Trophoblast cell (in vitro differentiated cells and primary cell): ENCODE results near the gene IPMK. TPM values are rescaled to one million over a fixed set of nuclear protein-coding genes. Genes with fewer than 3 reads are reported as not detected.

Source experiments
- DNase-seq, 2 donors: peaks; one replicate each; pipeline ENCODE4 v3.0.0-alpha.2; 2016
- H2AFZ ChIP-seq: 2 replicates; pipeline ENCODE4 v1.6.1; 2013; ENCODE audit warnings: low read length, moderate library complexity, mild to moderate bottlenecking; ENCODE audit not compliant: insufficient read depth, poor library complexity
- H2AK5ac ChIP-seq: 2 replicates; pipeline ENCODE4 v1.6.1; 2013; ENCODE audit warnings: mild to moderate bottlenecking, low read length
- H2BK120ac ChIP-seq: 2 replicates; pipeline ENCODE4 v1.6.1; 2013; ENCODE audit warnings: low read length, mild to moderate bottlenecking, moderate library complexity; ENCODE audit not compliant: insufficient read depth, poor library complexity
- H2BK12ac ChIP-seq: 2 replicates; pipeline ENCODE4 v1.6.1; 2013; ENCODE audit warnings: mild to moderate bottlenecking, low read length, moderate library complexity
- H2BK5ac ChIP-seq: 2 replicates; pipeline ENCODE4 v1.6.1; 2013; ENCODE audit warnings: low read length, low read depth, moderate library complexity, mild to moderate bottlenecking; ENCODE audit not compliant: poor library complexity
- H3K14ac ChIP-seq: 2 replicates; pipeline ENCODE4 v1.6.1; 2013; ENCODE audit warnings: mild to moderate bottlenecking, low read length
- H3K18ac ChIP-seq: 2 replicates; pipeline ENCODE4 v1.6.1; 2013; ENCODE audit warnings: mild to moderate bottlenecking, low read length
- H3K23ac ChIP-seq: 2 replicates; pipeline ENCODE4 v1.6.1; 2013; ENCODE audit warnings: low read length
- H3K27ac ChIP-seq: 2 replicates; pipeline ENCODE4 v1.5.1; 2013; ENCODE audit warnings: low read depth, mild to moderate bottlenecking, inconsistent platforms, low read length, moderate library complexity
- H3K27me3 ChIP-seq: 2 replicates; pipeline ENCODE4 v1.6.1; 2013; ENCODE audit warnings: inconsistent platforms, mild to moderate bottlenecking, low read length, moderate library complexity; ENCODE audit not compliant: insufficient read depth
- H3K36me3 ChIP-seq, 2 experiments: 1 replicate in 1 of 2; 2 replicates in 1 of 2; pipeline ENCODE4 v1.6.1; 2013; ENCODE audit warnings: low read length in 2 of 2, mild to moderate bottlenecking in 2 of 2, moderate library complexity in 1 of 2; ENCODE audit not compliant: insufficient read depth in 2 of 2, control insufficient read depth in 1 of 2
- H3K4ac ChIP-seq: 2 replicates; pipeline ENCODE4 v1.6.1; 2013; ENCODE audit warnings: low read depth, mild to moderate bottlenecking, low read length, moderate library complexity
- H3K4me1 ChIP-seq, 2 experiments: 1 replicate in 1 of 2; 2 replicates in 1 of 2; pipeline ENCODE4 v1.6.1; 2013; ENCODE audit warnings: low read length in 2 of 2, mild to moderate bottlenecking in 2 of 2, moderate library complexity in 1 of 2; ENCODE audit not compliant: insufficient read depth in 2 of 2, control insufficient read depth in 1 of 2
- H3K4me2 ChIP-seq: 2 replicates; pipeline ENCODE4 v1.6.1; 2013; ENCODE audit warnings: inconsistent platforms, mild to moderate bottlenecking, low read length, moderate library complexity
- H3K4me3 ChIP-seq: 2 replicates; pipeline ENCODE4 v1.5.1; 2013; ENCODE audit warnings: mild to moderate bottlenecking, low read depth, low read length, inconsistent platforms
- H3K79me1 ChIP-seq: one replicate; pipeline ENCODE4 v1.6.1; 2013; ENCODE audit warnings: low read length
- H3K79me2 ChIP-seq: 2 replicates; pipeline ENCODE4 v1.6.1; 2013; ENCODE audit warnings: low read length, mild to moderate bottlenecking; ENCODE audit not compliant: control insufficient read depth, insufficient read depth, poor library complexity
- H3K9ac ChIP-seq: 2 replicates; pipeline ENCODE4 v1.6.1; 2013; ENCODE audit warnings: mild to moderate bottlenecking, low read length
- H3K9me3 ChIP-seq: 2 replicates; pipeline ENCODE4 v1.6.1; 2013; ENCODE audit warnings: low read depth, mild to moderate bottlenecking, control low read depth, inconsistent platforms, low read length; ENCODE audit not compliant: insufficient read depth
- H4K12ac ChIP-seq: 2 replicates; pipeline ENCODE4 v1.6.1; 2013; ENCODE audit warnings: low read depth, mild to moderate bottlenecking, low read length, moderate library complexity
- H4K8ac ChIP-seq: 2 replicates; pipeline ENCODE4 v1.6.1; 2013; ENCODE audit warnings: low read depth, mild to moderate bottlenecking, low read length, moderate library complexity
- H4K91ac ChIP-seq: one replicate; pipeline ENCODE4 v1.6.1; 2013; ENCODE audit warnings: low read depth, mild to moderate bottlenecking, low read length, moderate library complexity
- WGBS: extraction: QIAGEN DNeasy Blood & Tissue Kit; methylation state at CpG from one replicate; pipeline ENCODE4 v1.1.7; 2013; ENCODE audit warnings: missing lambda C conversion rate; ENCODE audit not compliant: insufficient read length, insufficient coverage; ENCODE audit errors: extremely low coverage; 5-methylcytosine and 5-hydroxymethylcytosine counted together
- polyA plus RNA-seq: library from polyadenylated mRNA; stranded (reverse); fragments of 200-250 nt; gene quantifications from 2 replicates; pipeline ENCODE4 v1.2.3, GENCODE V29; 2013

Gene IPMK
- polyA plus RNA-seq = 4.9 and 5.0 TPM in 2 replicates

DNA sequence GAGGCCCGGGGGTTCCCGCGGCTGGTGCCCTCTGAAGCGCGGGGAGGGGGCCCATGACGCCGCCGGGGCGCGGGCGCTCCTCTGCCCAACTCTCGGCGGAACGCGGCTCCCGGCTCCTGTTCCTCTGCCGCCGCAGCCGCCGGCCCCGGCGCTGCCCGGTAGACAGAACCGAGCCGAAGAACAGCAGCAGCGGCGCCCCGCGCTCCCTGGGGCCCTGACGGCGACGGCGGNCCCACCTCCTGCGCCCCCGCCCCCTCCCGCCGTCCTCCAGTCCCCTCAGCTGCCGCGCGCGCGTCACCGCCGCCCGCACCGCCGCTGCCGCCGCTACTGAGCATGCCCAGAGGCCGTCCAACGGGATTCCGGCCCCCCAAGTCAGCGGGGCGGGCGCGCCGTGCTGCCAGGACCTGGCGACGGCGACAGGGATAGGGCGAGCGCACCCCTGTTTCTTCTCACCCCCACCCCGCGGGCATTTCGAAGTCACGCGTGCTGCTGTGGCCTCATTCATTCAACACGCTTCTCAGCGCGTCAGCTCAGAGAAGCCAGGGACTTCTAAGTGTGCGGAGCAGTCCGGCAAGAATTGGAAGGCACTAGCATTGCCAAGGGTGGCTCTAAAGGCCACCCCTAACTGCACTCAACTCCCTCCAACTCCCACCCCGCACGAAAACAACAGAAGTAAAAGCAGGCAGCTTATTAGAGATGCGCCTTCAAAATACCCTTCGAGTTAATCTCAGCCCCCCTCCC is at the start of gene IPMK:
Gene IPMK, minus strand, starts transcription at position 182 of the 741 bp plus-strand sequence. CDS start 283 bp downstream, outside the sequence.
- H3K14ac ChIP-seq = peak within 1 kb of the TSS; percentile 87
- H4K12ac ChIP-seq = peak within 1 kb of the TSS; percentile 71
- peak within 1 kb of the TSS; percentile 91 for H2AFZ ChIP-seq
- H3K36me3 ChIP-seq = no peaks in the 10 kb centered on the region
- peak within 1 kb of the TSS; percentile 72 for H4K91ac ChIP-seq
- no peaks in the 10 kb centered on the region for H3K27me3 ChIP-seq
- no CpG with 5 or more reads among the region's 76 CpGs for WGBS
- peaks cover 14% of the 10 kb centered on the region for H3K79me2 ChIP-seq
- peak within 1 kb of the TSS; percentile 71 for H2BK120ac ChIP-seq
- peak within 1 kb of the TSS; percentile 85 for H4K8ac ChIP-seq
- H3K4ac ChIP-seq = peak within 1 kb of the TSS; percentile 85
- H3K79me1 ChIP-seq = peaks cover 13% of the 10 kb centered on the region
- H3K4me1 ChIP-seq = no peaks in the 10 kb centered on the region
- H3K9ac ChIP-seq = peak within 1 kb of the TSS; percentile 75
- H3K27ac ChIP-seq = peak within 1 kb of the TSS; percentile 64
- H3K23ac ChIP-seq = no peak within 1 kb of the TSS
- no peaks in the 10 kb centered on the region for H3K9me3 ChIP-seq
- H3K18ac ChIP-seq = peak within 1 kb of the TSS; percentile 19
- DNase-seq = peak; percentile 91 to 93
- H2BK5ac ChIP-seq = peak within 1 kb of the TSS; percentile 68
- peak within 1 kb of the TSS; percentile 99 for H3K4me2 ChIP-seq
- peak within 1 kb of the TSS; percentile 91 for H2AK5ac ChIP-seq
- peak within 1 kb of the TSS; percentile 2 for H2BK12ac ChIP-seq
- peak within 1 kb of the TSS; percentile 91 for H3K4me3 ChIP-seq

GRCh38 chr10:58316874-58317273 is 49.2 kb upstream of the IPMK start:
- H2BK5ac ChIP-seq = no peak overlapping the region
- H2BK120ac ChIP-seq = no peak overlapping the region
- no peak overlapping the region for H4K12ac ChIP-seq
- no peak overlapping the region for H3K14ac ChIP-seq
- no peak overlapping the region for H2AK5ac ChIP-seq
- no peak overlapping the region for H3K27ac ChIP-seq
- no peaks in the 10 kb centered on the region for H3K4me1 ChIP-seq
- H3K23ac ChIP-seq = no peak overlapping the region
- H4K8ac ChIP-seq = no peak overlapping the region
- H2BK12ac ChIP-seq = no peak overlapping the region
- H3K18ac ChIP-seq = no peak overlapping the region
- H3K9ac ChIP-seq = no peak overlapping the region
- H3K27me3 ChIP-seq = no peaks in the 10 kb centered on the region
- H3K36me3 ChIP-seq = no peaks in the 10 kb centered on the region
- H3K4ac ChIP-seq = no peak overlapping the region
- H3K79me1 ChIP-seq = no peaks in the 10 kb centered on the region
- no peak for DNase-seq
- no peak overlapping the region for H4K91ac ChIP-seq
- H3K4me2 ChIP-seq = no peak overlapping the region
- H2AFZ ChIP-seq = no peak overlapping the region
- H3K4me3 ChIP-seq = no peak overlapping the region
- H3K9me3 ChIP-seq = no peaks in the 10 kb centered on the region
- H3K79me2 ChIP-seq = no peaks in the 10 kb centered on the region

GRCh38 chr10:58311026-58311425 is 43.3 kb upstream of the IPMK start:
- no peak overlapping the region for H3K4ac ChIP-seq
- H3K9ac ChIP-seq = no peak overlapping the region
- H2AFZ ChIP-seq = no peak overlapping the region
- no peak overlapping the region for H3K18ac ChIP-seq
- no peak overlapping the region for H3K4me3 ChIP-seq
- no peak overlapping the region for H4K8ac ChIP-seq
- H4K12ac ChIP-seq = no peak overlapping the region
- no peak overlapping the region for H2AK5ac ChIP-seq
- no peaks in the 10 kb centered on the region for H3K36me3 ChIP-seq
- H3K4me1 ChIP-seq = no peaks in the 10 kb centered on the region
- no peak overlapping the region for H4K91ac ChIP-seq
- H2BK12ac ChIP-seq = no peak overlapping the region
- H3K27ac ChIP-seq = no peak overlapping the region
- H3K23ac ChIP-seq = no peak overlapping the region
- H3K79me1 ChIP-seq = no peaks in the 10 kb centered on the region
- H3K14ac ChIP-seq = no peak overlapping the region
- H3K9me3 ChIP-seq = no peaks in the 10 kb centered on the region
- no peak overlapping the region for H2BK5ac ChIP-seq
- no peak overlapping the region for H3K4me2 ChIP-seq
- DNase-seq = no peak
- no peaks in the 10 kb centered on the region for H3K27me3 ChIP-seq
- no peak overlapping the region for H2BK120ac ChIP-seq
- H3K79me2 ChIP-seq = no peaks in the 10 kb centered on the region

DNA sequence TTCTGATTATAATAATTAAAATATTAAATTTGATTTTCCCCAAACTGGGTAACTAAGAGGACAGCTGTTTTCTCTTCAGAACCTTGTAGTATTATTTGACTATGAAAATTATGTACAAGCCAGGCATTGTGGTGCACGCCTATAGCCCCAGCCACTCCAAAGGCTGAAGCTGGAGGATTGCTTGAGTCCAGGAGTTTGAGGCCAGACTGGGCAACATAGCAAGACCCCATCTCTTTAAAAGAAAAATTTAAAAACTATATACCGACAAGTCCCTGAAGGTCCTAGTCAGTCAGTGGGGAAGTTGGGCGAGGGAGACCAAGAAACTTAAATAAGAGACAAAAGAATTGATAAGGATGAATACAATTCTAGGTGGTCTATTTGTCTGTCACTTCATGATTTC is 40.0 kb upstream of the IPMK start:
- WGBS = no CpG with 5 or more reads among the region's 3 CpGs
- no peaks in the 10 kb centered on the region for H3K27me3 ChIP-seq
- H3K4me2 ChIP-seq = no peak overlapping the region
- no peaks in the 10 kb centered on the region for H3K4me1 ChIP-seq
- H3K9ac ChIP-seq = no peak overlapping the region
- H4K91ac ChIP-seq = no peak overlapping the region
- H4K8ac ChIP-seq = no peak overlapping the region
- H3K4ac ChIP-seq = no peak overlapping the region
- no peak overlapping the region for H3K18ac ChIP-seq
- no peak overlapping the region for H2BK120ac ChIP-seq
- H3K9me3 ChIP-seq = no peaks in the 10 kb centered on the region
- no peak overlapping the region for H2AK5ac ChIP-seq
- H3K79me2 ChIP-seq = no peaks in the 10 kb centered on the region
- no peak overlapping the region for H3K27ac ChIP-seq
- no peak for DNase-seq
- no peak overlapping the region for H3K4me3 ChIP-seq
- no peak overlapping the region for H2BK5ac ChIP-seq
- H2AFZ ChIP-seq = no peak overlapping the region
- no peak overlapping the region for H3K14ac ChIP-seq
- H3K36me3 ChIP-seq = no peaks in the 10 kb centered on the region
- no peaks in the 10 kb centered on the region for H3K79me1 ChIP-seq
- no peak overlapping the region for H3K23ac ChIP-seq
- H2BK12ac ChIP-seq = no peak overlapping the region
- no peak overlapping the region for H4K12ac ChIP-seq
